ENCODE results near the gene AKAP6. TPM values are rescaled to one million over a fixed set of nuclear protein-coding genes. Genes with fewer than 3 reads are reported as not detected.

AKAP6 gene
- total RNA-seq, 1 donor from 2014 or later, result 3.6 TPM

- Mint-ChIP-seq H3K9me3 (ENCODE audit: low read depth) (peaks cover 32% of the 10 kb centered on the region), H3K4me3 (ENCODE audit: unreplicated experiment) (no peak overlapping the region), H3K36me3 (ENCODE audit: low read depth) (peaks cover 19% of the 10 kb centered on the region), H3K27ac (ENCODE audit: unreplicated experiment) (no peak overlapping the region), H3K27me3 (ENCODE audit: low read depth) (no peaks in the 10 kb centered on the region), H3K4me1 (ENCODE audit: low read depth) (peaks cover 12% of the 10 kb centered on the region)
- TF ChIP-seq CTCF (IDR thresholded peaks at IDR 0.05), result no peak
- no peak for DNase-seq (ENCODE audit: low spot score)
Observed at GRCh38 chr14:32805979-32806378, 476.9 kb downstream of the AKAP6 start.

DNA sequence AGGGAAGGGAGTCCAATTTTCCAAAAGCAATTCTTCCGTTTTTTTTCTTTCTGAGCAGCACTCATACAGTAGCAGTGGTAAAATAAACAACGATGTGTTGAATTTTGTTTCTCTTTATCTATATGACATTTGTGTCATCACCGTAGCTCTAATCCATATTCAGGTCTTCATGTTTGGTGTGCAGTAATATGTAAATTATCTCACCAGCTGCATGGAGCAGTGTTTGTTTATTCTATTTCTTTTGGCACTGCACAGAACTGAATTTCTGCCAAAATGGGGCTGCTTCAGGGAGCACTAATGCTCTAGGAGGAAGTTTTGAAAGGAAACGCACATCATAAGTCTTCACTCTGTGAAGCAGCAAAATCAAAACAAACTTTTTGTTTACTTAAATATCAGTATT is 479.5 kb downstream of the AKAP6 start:
- H3K4me3 Mint-ChIP-seq (ENCODE audit: unreplicated experiment), result no peak overlapping the region
- H3K36me3 Mint-ChIP-seq (ENCODE audit: low read depth), result peaks cover 11% of the 10 kb centered on the region
- H3K9me3 Mint-ChIP-seq (ENCODE audit: low read depth), result peaks cover 18% of the 10 kb centered on the region
- no peak overlapping the region for H3K27ac Mint-ChIP-seq (ENCODE audit: unreplicated experiment)
- no peaks in the 10 kb centered on the region for H3K27me3 Mint-ChIP-seq (ENCODE audit: low read depth)
- peaks cover 13% of the 10 kb centered on the region for H3K4me1 Mint-ChIP-seq (ENCODE audit: low read depth)
- no peak for DNase-seq (ENCODE audit: low spot score)
- TF ChIP-seq CTCF (IDR thresholded peaks at IDR 0.05), result no peak

GRCh38 chr14:32809255-32809654 is 480.2 kb downstream of the AKAP6 start:
- peaks cover 6% of the 10 kb centered on the region for H3K36me3 Mint-ChIP-seq (ENCODE audit: low read depth)
- no peak overlapping the region for H3K4me3 Mint-ChIP-seq (ENCODE audit: unreplicated experiment)
- TF ChIP-seq CTCF (IDR thresholded peaks at IDR 0.05), result no peak
- no peaks in the 10 kb centered on the region for H3K27me3 Mint-ChIP-seq (ENCODE audit: low read depth)
- DNase-seq (ENCODE audit: low spot score), result no peak
- H3K27ac Mint-ChIP-seq (ENCODE audit: unreplicated experiment), result no peak overlapping the region
- peaks cover 14% of the 10 kb centered on the region for H3K4me1 Mint-ChIP-seq (ENCODE audit: low read depth)
- peaks cover 11% of the 10 kb centered on the region for H3K9me3 Mint-ChIP-seq (ENCODE audit: low read depth)

- no peak for DNase-seq (ENCODE audit: low spot score)
- Mint-ChIP-seq H3K27ac (ENCODE audit: unreplicated experiment) (no peak overlapping the region), H3K27me3 (ENCODE audit: low read depth) (no peaks in the 10 kb centered on the region), H3K4me3 (ENCODE audit: unreplicated experiment) (no peak overlapping the region), H3K36me3 (ENCODE audit: low read depth) (no peaks in the 10 kb centered on the region), H3K4me1 (ENCODE audit: low read depth) (peaks cover 21% of the 10 kb centered on the region), H3K9me3 (ENCODE audit: low read depth) (no peaks in the 10 kb centered on the region)
- no peak for TF ChIP-seq CTCF (IDR thresholded peaks at IDR 0.05)
Observed at GRCh38 chr14:32813401-32813800, 484.3 kb downstream of the AKAP6 start.

- Mint-ChIP-seq H3K9me3 (ENCODE audit: low read depth) (no peaks in the 10 kb centered on the region), H3K27ac (ENCODE audit: unreplicated experiment) (no peak overlapping the region)
Observed at GRCh38 chr14:32814721-32815120, 485.6 kb downstream of the AKAP6 start.

More at GRCh38 chr14:32814721-32815120, 485.6 kb downstream of the AKAP6 start:
- peaks cover 16% of the 10 kb centered on the region for H3K4me1 Mint-ChIP-seq (ENCODE audit: low read depth)
- H3K36me3 Mint-ChIP-seq (ENCODE audit: low read depth), result no peaks in the 10 kb centered on the region
- no peak for TF ChIP-seq CTCF (IDR thresholded peaks at IDR 0.05)
- H3K27me3 Mint-ChIP-seq (ENCODE audit: low read depth), result no peaks in the 10 kb centered on the region
- H3K4me3 Mint-ChIP-seq (ENCODE audit: unreplicated experiment), result no peak overlapping the region
- no peak for DNase-seq (ENCODE audit: low spot score)

All from chondrocyte (in vitro differentiated cells).